ENCODE results near the gene PIGC. TPM values are rescaled to one million over a fixed set of nuclear protein-coding genes. Genes with fewer than 3 reads are reported as not detected.

The PIGC gene
- total and polyA plus RNA-seq, 4 donors, result 8.6 to 18.4 (median 13.2) TPM

- H3K9me3 ChIP-seq (ENCODE audit: control insufficient read depth in 4 of 4, low read length in 3 of 4), result no peaks in the 10 kb centered on the region
- no peak overlapping the region for H3K27ac ChIP-seq (ENCODE audit: low read depth in 1 of 2, low read length in 2 of 2)
- no peaks in the 10 kb centered on the region for H3K27me3 ChIP-seq (ENCODE audit: control insufficient read depth in 4 of 4, insufficient read depth in 4 of 4, low read length in 3 of 4)
- WGBS, result 96% methylated on average over 1 of the region's 1 CpG
- no peak overlapping the region for H3K4me3 ChIP-seq (ENCODE audit: low read depth in 1 of 3, low read length in 3 of 3)
- H3K4me1 ChIP-seq (ENCODE audit: control insufficient read depth in 4 of 4, insufficient read depth in 4 of 4, low read length in 3 of 4), result peaks cover 0 to 2% (median 0%) of the 10 kb centered on the region in 4 donors
- TF ChIP-seq TAF1 (conservative IDR thresholded peaks at IDR 0.05) (no peak), SP1 (IDR thresholded peaks at IDR 0.05) (no peak), RAD21 (IDR thresholded peaks at IDR 0.05) (no peak), FOXA1 (IDR thresholded peaks at IDR 0.05) (no peak), GABPA (IDR thresholded peaks at IDR 0.05 in 1 of 2, conservative IDR thresholded peaks at IDR 0.05 in 1 of 2) (no peak), JUND (IDR thresholded peaks at IDR 0.05) (no peak), EGR1 (IDR thresholded peaks at IDR 0.05; ENCODE audit: low read depth in 2 of 2) (no peak), RXRA (IDR thresholded peaks at IDR 0.05) (no peak)
- TF ChIP-seq, protein P1, sequence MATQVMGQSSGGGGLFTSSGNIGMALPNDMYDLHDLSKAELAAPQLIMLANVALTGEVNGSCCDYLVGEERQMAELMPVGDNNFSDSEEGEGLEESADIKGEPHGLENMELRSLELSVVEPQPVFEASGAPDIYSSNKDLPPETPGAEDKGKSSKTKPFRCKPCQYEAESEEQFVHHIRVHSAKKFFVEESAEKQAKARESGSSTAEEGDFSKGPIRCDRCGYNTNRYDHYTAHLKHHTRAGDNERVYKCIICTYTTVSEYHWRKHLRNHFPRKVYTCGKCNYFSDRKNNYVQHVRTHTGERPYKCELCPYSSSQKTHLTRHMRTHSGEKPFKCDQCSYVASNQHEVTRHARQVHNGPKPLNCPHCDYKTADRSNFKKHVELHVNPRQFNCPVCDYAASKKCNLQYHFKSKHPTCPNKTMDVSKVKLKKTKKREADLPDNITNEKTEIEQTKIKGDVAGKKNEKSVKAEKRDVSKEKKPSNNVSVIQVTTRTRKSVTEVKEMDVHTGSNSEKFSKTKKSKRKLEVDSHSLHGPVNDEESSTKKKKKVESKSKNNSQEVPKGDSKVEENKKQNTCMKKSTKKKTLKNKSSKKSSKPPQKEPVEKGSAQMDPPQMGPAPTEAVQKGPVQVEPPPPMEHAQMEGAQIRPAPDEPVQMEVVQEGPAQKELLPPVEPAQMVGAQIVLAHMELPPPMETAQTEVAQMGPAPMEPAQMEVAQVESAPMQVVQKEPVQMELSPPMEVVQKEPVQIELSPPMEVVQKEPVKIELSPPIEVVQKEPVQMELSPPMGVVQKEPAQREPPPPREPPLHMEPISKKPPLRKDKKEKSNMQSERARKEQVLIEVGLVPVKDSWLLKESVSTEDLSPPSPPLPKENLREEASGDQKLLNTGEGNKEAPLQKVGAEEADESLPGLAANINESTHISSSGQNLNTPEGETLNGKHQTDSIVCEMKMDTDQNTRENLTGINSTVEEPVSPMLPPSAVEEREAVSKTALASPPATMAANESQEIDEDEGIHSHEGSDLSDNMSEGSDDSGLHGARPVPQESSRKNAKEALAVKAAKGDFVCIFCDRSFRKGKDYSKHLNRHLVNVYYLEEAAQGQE (IDR thresholded peaks at IDR 0.05), result no peak
- TF ChIP-seq, protein P2, sequence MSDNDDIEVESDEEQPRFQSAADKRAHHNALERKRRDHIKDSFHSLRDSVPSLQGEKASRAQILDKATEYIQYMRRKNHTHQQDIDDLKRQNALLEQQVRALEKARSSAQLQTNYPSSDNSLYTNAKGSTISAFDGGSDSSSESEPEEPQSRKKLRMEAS (IDR thresholded peaks at IDR 0.05), result no peak
- TF ChIP-seq, protein P3, sequence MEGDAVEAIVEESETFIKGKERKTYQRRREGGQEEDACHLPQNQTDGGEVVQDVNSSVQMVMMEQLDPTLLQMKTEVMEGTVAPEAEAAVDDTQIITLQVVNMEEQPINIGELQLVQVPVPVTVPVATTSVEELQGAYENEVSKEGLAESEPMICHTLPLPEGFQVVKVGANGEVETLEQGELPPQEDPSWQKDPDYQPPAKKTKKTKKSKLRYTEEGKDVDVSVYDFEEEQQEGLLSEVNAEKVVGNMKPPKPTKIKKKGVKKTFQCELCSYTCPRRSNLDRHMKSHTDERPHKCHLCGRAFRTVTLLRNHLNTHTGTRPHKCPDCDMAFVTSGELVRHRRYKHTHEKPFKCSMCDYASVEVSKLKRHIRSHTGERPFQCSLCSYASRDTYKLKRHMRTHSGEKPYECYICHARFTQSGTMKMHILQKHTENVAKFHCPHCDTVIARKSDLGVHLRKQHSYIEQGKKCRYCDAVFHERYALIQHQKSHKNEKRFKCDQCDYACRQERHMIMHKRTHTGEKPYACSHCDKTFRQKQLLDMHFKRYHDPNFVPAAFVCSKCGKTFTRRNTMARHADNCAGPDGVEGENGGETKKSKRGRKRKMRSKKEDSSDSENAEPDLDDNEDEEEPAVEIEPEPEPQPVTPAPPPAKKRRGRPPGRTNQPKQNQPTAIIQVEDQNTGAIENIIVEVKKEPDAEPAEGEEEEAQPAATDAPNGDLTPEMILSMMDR (IDR thresholded peaks at IDR 0.05; ENCODE audit: low read depth, low read length, missing input control), result no peak
- no peak for DNase-seq (ENCODE audit: low spot score)
- no peak overlapping the region for H3K9ac ChIP-seq (ENCODE audit: low read depth in 1 of 2, low read length in 2 of 2)
- no peaks in the 10 kb centered on the region for H3K36me3 ChIP-seq (ENCODE audit: control insufficient read depth in 4 of 4, insufficient read depth in 3 of 4, low read depth in 1 of 4, low read length in 3 of 4)
Observed at GRCh38 chr1:172465617-172466016, 21.7 kb upstream of the PIGC start.

GRCh38 chr1:172460887-172461315, 17.0 kb upstream of the PIGC start:
- H3K36me3 ChIP-seq (ENCODE audit: control insufficient read depth in 4 of 4, insufficient read depth in 3 of 4, low read depth in 1 of 4, low read length in 3 of 4), result no peaks in the 10 kb centered on the region
- no peak for DNase-seq (ENCODE audit: low spot score)
- H3K27me3 ChIP-seq (ENCODE audit: control insufficient read depth in 4 of 4, insufficient read depth in 4 of 4, low read length in 3 of 4), result no peaks in the 10 kb centered on the region
- H3K4me3 ChIP-seq (ENCODE audit: low read depth in 1 of 3, low read length in 3 of 3), result no peak overlapping the region
- H3K9ac ChIP-seq (ENCODE audit: low read depth in 1 of 2, low read length in 2 of 2), result no peak overlapping the region
- WGBS, result 91% methylated on average over 1 of the region's 1 CpG
- no peaks in the 10 kb centered on the region for H3K4me1 ChIP-seq (ENCODE audit: control insufficient read depth in 4 of 4, insufficient read depth in 4 of 4, low read length in 3 of 4)
- no peak for TF ChIP-seq TAF1 (conservative IDR thresholded peaks at IDR 0.05)
- TF ChIP-seq RXRA (IDR thresholded peaks at IDR 0.05), result no peak
- TF ChIP-seq FOXA2 (IDR thresholded peaks at IDR 0.05), result no peak
- no peak for TF ChIP-seq GABPA (IDR thresholded peaks at IDR 0.05 in 1 of 2, conservative IDR thresholded peaks at IDR 0.05 in 1 of 2)
- TF ChIP-seq RAD21 (IDR thresholded peaks at IDR 0.05), result no peak
- TF ChIP-seq, protein P1 (IDR thresholded peaks at IDR 0.05), result no peak
- TF ChIP-seq HNF4A (conservative IDR thresholded peaks at IDR 0.05), result no peak
- TF ChIP-seq EGR1 (IDR thresholded peaks at IDR 0.05; ENCODE audit: low read depth in 2 of 2), result no peak
- no peak overlapping the region for H3K27ac ChIP-seq (ENCODE audit: low read depth in 1 of 2, low read length in 2 of 2)
- H3K9me3 ChIP-seq (ENCODE audit: control insufficient read depth in 4 of 4, low read length in 3 of 4), result no peaks in the 10 kb centered on the region

Measured in liver (tissue), 9 donors.